Cerebellar nuclear complex (tissue), 1 donor: Measurements from ENCODE around the gene CCDC85C.

Experiments used
- DNase-seq, 2 experiments: peaks; one replicate each; lab custom pipeline; 2025; lab: John Stamatoyannopoulos, UW

CCDC85C gene

GRCh38 chr14:99510556-99511139, 93.4 kb downstream of the CCDC85C start:
- DNase-seq: no peak

GRCh38 chr14:99509871-99510555, 94.0 kb downstream of the CCDC85C start:
- DNase-seq: no peak

- no peak for DNase-seq
Observed at GRCh38 chr14:99508896-99509629, 94.9 kb downstream of the CCDC85C start.

- no peak for DNase-seq
Observed at GRCh38 chr14:99507860-99508640, 96.0 kb downstream of the CCDC85C start.

GRCh38 chr14:99506276-99506675, 97.7 kb downstream of the CCDC85C start:
- DNase-seq: no peak

GRCh38 chr14:99505089-99505488, 98.9 kb downstream of the CCDC85C start:
- DNase-seq: no peak

- no peak for DNase-seq
Observed at GRCh38 chr14:99503848-99504453, 100.1 kb downstream of the CCDC85C start.

GRCh38 chr14:99502989-99503421, 101.0 kb downstream of the CCDC85C start:
- no peak for DNase-seq

GRCh38 chr14:99497894-99498293, 106.1 kb downstream of the CCDC85C start:
- DNase-seq: no peak

- no peak for DNase-seq
Observed at GRCh38 chr14:99497341-99497740, 106.7 kb downstream of the CCDC85C start.

GRCh38 chr14:99484106-99484505, 119.9 kb downstream of the CCDC85C start:
- DNase-seq: no peak

GRCh38 chr14:99481745-99482099, 122.3 kb downstream of the CCDC85C start:
- DNase-seq: no peak

GRCh38 chr14:99480917-99481744, 122.9 kb downstream of the CCDC85C start, which contains the start of gene CCNK:
Gene CCNK (plus strand): TSS chr14:99481409. CDS start chr14:99492678, 11,269 bp downstream.
- DNase-seq: peak; percentile 100

- no peak for DNase-seq
Observed at GRCh38 chr14:99479906-99480869, 123.8 kb downstream of the CCDC85C start, which contains the start of gene SETD3. Gene SETD3 (minus strand): TSS chr14:99480859. CDS start chr14:99465805, 15,054 bp downstream.

GRCh38 chr14:99479160-99479905, 124.7 kb downstream of the CCDC85C start:
- DNase-seq: no peak

- no peak for DNase-seq
Observed at GRCh38 chr14:99478128-99478527, 125.9 kb downstream of the CCDC85C start.

- no peak for DNase-seq
Observed at GRCh38 chr14:99476864-99477263, 127.1 kb downstream of the CCDC85C start.

GRCh38 chr14:99475660-99476059, 128.3 kb downstream of the CCDC85C start:
- no peak for DNase-seq

GRCh38 chr14:99475179-99475578, 128.8 kb downstream of the CCDC85C start:
- no peak for DNase-seq
